ENCODE data around the gene CRB1. TPM values are rescaled to one million over a fixed set of nuclear protein-coding genes. Genes with fewer than 3 reads are reported as not detected.

The CRB1 gene
- polyA plus RNA-seq, 1 donor from 2014 or later, result 2.3 TPM

DNA sequence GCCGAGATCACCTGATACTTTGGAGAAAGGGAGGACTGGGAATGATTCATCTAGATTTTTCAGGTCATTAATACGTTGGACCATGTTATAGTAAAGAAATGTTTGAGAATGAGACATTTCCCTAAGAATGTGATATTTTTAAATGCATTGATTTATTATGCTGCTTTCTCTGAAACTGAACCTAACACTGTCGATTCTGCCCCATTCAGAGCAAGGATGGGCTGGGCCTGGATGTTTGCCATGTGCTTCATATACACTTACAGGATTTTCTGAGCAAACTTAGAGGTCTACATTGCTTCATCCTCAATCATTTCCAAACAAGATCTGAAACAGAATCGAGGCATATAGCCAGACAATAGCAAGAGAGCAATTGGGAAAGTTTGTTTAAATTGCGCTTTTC, 183.3 kb downstream of the CRB1 start:
- TF ChIP-seq, protein P1, sequence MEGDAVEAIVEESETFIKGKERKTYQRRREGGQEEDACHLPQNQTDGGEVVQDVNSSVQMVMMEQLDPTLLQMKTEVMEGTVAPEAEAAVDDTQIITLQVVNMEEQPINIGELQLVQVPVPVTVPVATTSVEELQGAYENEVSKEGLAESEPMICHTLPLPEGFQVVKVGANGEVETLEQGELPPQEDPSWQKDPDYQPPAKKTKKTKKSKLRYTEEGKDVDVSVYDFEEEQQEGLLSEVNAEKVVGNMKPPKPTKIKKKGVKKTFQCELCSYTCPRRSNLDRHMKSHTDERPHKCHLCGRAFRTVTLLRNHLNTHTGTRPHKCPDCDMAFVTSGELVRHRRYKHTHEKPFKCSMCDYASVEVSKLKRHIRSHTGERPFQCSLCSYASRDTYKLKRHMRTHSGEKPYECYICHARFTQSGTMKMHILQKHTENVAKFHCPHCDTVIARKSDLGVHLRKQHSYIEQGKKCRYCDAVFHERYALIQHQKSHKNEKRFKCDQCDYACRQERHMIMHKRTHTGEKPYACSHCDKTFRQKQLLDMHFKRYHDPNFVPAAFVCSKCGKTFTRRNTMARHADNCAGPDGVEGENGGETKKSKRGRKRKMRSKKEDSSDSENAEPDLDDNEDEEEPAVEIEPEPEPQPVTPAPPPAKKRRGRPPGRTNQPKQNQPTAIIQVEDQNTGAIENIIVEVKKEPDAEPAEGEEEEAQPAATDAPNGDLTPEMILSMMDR (IDR thresholded peaks at IDR 0.05; ENCODE audit: poor library complexity, severe bottlenecking), result no peak
- no peak for TF ChIP-seq SMC3 (conservative IDR thresholded peaks at IDR 0.05; ENCODE audit: poor library complexity)
- no peak for TF ChIP-seq RAD21 (conservative IDR thresholded peaks at IDR 0.05)
- no peak for TF ChIP-seq MXI1 (conservative IDR thresholded peaks at IDR 0.05; ENCODE audit: poor library complexity, severe bottlenecking)
- no peak for TF ChIP-seq EZH2 (IDR thresholded peaks at IDR 0.05; ENCODE audit: borderline replicate concordance, insufficient read depth, low read length, poor library complexity, severe bottlenecking)
- TF ChIP-seq, protein P2, sequence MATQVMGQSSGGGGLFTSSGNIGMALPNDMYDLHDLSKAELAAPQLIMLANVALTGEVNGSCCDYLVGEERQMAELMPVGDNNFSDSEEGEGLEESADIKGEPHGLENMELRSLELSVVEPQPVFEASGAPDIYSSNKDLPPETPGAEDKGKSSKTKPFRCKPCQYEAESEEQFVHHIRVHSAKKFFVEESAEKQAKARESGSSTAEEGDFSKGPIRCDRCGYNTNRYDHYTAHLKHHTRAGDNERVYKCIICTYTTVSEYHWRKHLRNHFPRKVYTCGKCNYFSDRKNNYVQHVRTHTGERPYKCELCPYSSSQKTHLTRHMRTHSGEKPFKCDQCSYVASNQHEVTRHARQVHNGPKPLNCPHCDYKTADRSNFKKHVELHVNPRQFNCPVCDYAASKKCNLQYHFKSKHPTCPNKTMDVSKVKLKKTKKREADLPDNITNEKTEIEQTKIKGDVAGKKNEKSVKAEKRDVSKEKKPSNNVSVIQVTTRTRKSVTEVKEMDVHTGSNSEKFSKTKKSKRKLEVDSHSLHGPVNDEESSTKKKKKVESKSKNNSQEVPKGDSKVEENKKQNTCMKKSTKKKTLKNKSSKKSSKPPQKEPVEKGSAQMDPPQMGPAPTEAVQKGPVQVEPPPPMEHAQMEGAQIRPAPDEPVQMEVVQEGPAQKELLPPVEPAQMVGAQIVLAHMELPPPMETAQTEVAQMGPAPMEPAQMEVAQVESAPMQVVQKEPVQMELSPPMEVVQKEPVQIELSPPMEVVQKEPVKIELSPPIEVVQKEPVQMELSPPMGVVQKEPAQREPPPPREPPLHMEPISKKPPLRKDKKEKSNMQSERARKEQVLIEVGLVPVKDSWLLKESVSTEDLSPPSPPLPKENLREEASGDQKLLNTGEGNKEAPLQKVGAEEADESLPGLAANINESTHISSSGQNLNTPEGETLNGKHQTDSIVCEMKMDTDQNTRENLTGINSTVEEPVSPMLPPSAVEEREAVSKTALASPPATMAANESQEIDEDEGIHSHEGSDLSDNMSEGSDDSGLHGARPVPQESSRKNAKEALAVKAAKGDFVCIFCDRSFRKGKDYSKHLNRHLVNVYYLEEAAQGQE (IDR thresholded peaks at IDR 0.05; ENCODE audit: borderline replicate concordance), result no peak
- TF ChIP-seq TAF1 (IDR thresholded peaks at IDR 0.05; ENCODE audit: low read depth), result no peak
- TF ChIP-seq EP300 (conservative IDR thresholded peaks at IDR 0.05; ENCODE audit: poor library complexity, severe bottlenecking), result no peak
- no peak for TF ChIP-seq POLR2AphosphoS5 (IDR thresholded peaks at IDR 0.05)

DNA sequence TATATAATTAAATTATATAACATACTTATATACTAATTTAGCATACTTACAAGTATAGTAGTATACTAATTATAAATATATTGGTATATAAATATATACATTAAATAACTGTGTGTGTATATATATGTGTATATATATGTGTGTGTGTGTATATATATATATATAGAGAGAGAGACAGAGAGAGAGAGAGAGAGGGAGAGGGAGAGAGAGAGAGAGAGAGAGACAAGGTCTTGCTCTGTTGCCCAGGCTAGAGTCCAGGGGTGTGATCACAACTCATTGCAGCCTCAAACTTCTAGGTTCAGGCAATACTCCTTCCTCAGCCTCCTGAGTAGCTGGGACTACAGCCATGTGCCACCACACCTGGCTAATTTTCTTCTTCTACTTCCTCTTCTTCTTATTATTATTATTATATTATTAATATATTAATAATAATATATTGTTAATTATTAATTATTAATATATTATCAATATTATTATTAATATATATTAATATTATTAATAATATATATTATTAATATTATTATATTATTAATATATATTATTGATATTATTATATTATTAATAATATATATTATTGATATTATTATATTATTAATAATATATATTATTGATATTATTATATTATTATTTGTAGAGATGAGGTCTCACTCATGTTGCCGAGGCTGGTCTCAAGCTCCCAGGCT, 185.5 kb downstream of the CRB1 start:
- no peaks in the 10 kb centered on the region for H3K27me3 ChIP-seq (ENCODE audit: insufficient read depth, low read depth, low read length)
- no peaks in the 10 kb centered on the region for H3K9me2 ChIP-seq (ENCODE audit: insufficient read depth, low read length)
- no peak overlapping the region for H2AFZ ChIP-seq (ENCODE audit: low read depth, low read length)
- no peak overlapping the region for H3K27ac ChIP-seq (ENCODE audit: low read length)
- no peaks in the 10 kb centered on the region for H4K20me1 ChIP-seq (ENCODE audit: insufficient read depth)
- H3K36me3 ChIP-seq (ENCODE audit: insufficient read depth, low read length), result no peaks in the 10 kb centered on the region
- no peaks in the 10 kb centered on the region for H3F3A ChIP-seq (ENCODE audit: insufficient read depth, low read length, poor library complexity, severe bottlenecking)
- H3K9me3 ChIP-seq (ENCODE audit: low read length), result no peaks in the 10 kb centered on the region
- no peak overlapping the region for H3K4me3 ChIP-seq (ENCODE audit: low read length)
- H3K4me2 ChIP-seq (ENCODE audit: low read length), result no peak overlapping the region
- TF ChIP-seq RAD21 (conservative IDR thresholded peaks at IDR 0.05) (no peak), EP300 (conservative IDR thresholded peaks at IDR 0.05; ENCODE audit: poor library complexity, severe bottlenecking) (no peak), SMC3 (conservative IDR thresholded peaks at IDR 0.05; ENCODE audit: poor library complexity) (no peak), POLR2AphosphoS5 (IDR thresholded peaks at IDR 0.05) (no peak), MXI1 (conservative IDR thresholded peaks at IDR 0.05; ENCODE audit: poor library complexity, severe bottlenecking) (no peak), TAF1 (IDR thresholded peaks at IDR 0.05; ENCODE audit: low read depth) (no peak), EZH2 (IDR thresholded peaks at IDR 0.05; ENCODE audit: borderline replicate concordance, insufficient read depth, low read length, poor library complexity, severe bottlenecking) (no peak)
- TF ChIP-seq, protein P2 (IDR thresholded peaks at IDR 0.05; ENCODE audit: borderline replicate concordance), result no peak
- TF ChIP-seq, protein P1 (IDR thresholded peaks at IDR 0.05; ENCODE audit: poor library complexity, severe bottlenecking), result no peak
- no peak overlapping the region for H3K9ac ChIP-seq (ENCODE audit: low read length)
- H3K79me2 ChIP-seq (replicated peaks; ENCODE audit: insufficient read depth, low read length), result no peaks in the 10 kb centered on the region

More for the DNA sequence above, 183.3 kb downstream of the CRB1 start:
- Histone ChIP-seq H3K36me3 (ENCODE audit: insufficient read depth, low read length) (no peaks in the 10 kb centered on the region), H2AFZ (ENCODE audit: low read depth, low read length) (no peak overlapping the region), H3K9me3 (ENCODE audit: low read length) (no peaks in the 10 kb centered on the region), H3K4me3 (ENCODE audit: low read length) (no peak overlapping the region), H3K79me2 (replicated peaks; ENCODE audit: insufficient read depth, low read length) (no peaks in the 10 kb centered on the region), H3F3A (ENCODE audit: insufficient read depth, low read length, poor library complexity, severe bottlenecking) (no peaks in the 10 kb centered on the region), H4K20me1 (ENCODE audit: insufficient read depth) (no peaks in the 10 kb centered on the region), H3K9me2 (ENCODE audit: insufficient read depth, low read length) (no peaks in the 10 kb centered on the region), H3K4me2 (ENCODE audit: low read length) (no peak overlapping the region), H3K9ac (ENCODE audit: low read length) (no peak overlapping the region), H3K27me3 (ENCODE audit: insufficient read depth, low read depth, low read length) (no peaks in the 10 kb centered on the region), H3K27ac (ENCODE audit: low read length) (no peak overlapping the region)

Measured in neural cell (in vitro differentiated cells).